Fibroblast of lung (primary cell): ENCODE data around the gene C3orf85.

ENCODE experiments used
- EZH2 ChIP-seq: IDR thresholded peaks from 2 replicates; pipeline ENCODE4 v1.5.1; 2012; ENCODE audit warnings: low read length, control low read depth, mild to moderate bottlenecking; ENCODE audit errors: missing control alignments
- TF ChIP-seq, protein P1 (sequence below), 2 donors: IDR thresholded peaks in 1 of 2; conservative IDR thresholded peaks in 1 of 2; 1 replicate in 1 of 2; 2 replicates in 1 of 2; pipeline ENCODE4 v1.5.1; 2011 to 2012; ENCODE audit warnings: low read length in 2 of 2, control low read depth in 1 of 2, inconsistent platforms in 1 of 2, low read depth in 1 of 2, mild to moderate bottlenecking in 1 of 2

DNA sequence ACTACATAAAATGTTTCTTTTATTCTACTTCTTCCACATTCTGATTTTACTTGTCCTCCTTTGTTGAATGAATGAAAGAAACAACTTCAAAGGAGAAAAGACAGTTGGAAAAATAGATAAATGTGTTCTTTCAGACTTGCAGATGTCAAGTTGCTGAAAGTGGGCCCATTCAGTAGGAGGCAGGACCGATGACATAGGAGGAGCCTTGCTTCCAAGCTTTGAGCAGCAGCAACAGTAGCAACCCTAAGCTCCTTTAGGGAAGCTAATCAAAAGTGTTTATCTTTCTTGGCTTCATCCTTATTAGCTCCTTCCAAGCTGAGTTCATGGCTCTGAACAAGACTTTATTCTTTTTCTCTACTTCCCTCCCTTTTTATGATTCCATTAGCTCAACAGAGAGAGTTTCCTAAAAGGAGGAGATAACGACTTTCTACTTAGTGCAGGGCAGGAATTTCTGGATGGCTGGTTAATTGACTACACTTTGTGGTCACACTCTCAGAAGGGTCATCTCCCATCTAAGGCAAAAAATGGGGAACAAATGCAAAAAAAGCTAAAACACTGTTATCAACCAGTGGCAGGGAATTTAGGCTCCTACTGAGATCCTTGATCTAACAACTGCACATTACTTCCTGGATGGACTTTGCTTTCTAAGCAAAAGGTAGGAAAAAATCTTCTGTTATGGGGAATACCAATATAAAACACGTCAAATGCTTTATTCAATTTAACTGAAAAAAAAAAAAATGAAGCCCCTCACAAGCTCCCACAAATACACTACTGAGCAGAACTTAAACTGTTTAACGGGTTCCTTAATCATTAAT lies 23.4 kb upstream of the C3orf85 start:
- TF ChIP-seq, protein P1, sequence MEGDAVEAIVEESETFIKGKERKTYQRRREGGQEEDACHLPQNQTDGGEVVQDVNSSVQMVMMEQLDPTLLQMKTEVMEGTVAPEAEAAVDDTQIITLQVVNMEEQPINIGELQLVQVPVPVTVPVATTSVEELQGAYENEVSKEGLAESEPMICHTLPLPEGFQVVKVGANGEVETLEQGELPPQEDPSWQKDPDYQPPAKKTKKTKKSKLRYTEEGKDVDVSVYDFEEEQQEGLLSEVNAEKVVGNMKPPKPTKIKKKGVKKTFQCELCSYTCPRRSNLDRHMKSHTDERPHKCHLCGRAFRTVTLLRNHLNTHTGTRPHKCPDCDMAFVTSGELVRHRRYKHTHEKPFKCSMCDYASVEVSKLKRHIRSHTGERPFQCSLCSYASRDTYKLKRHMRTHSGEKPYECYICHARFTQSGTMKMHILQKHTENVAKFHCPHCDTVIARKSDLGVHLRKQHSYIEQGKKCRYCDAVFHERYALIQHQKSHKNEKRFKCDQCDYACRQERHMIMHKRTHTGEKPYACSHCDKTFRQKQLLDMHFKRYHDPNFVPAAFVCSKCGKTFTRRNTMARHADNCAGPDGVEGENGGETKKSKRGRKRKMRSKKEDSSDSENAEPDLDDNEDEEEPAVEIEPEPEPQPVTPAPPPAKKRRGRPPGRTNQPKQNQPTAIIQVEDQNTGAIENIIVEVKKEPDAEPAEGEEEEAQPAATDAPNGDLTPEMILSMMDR (conservative IDR thresholded peaks at IDR 0.05 in 1 of 2, IDR thresholded peaks at IDR 0.05 in 1 of 2; ENCODE audit: low read depth in 1 of 2, low read length in 2 of 2) = no peak
- TF ChIP-seq EZH2 = no peak
